IMR-90 (cell line): ENCODE data around the gene SENP7.

Experiments used
- CEBPB ChIP-seq: IDR thresholded peaks from 2 replicates; pipeline ENCODE4 v1.6.1; 2012; ENCODE audit warnings: low read depth, low read length, improper control_type of control experiment
- CHD1 ChIP-seq: IDR thresholded peaks from 2 replicates; pipeline ENCODE4 v1.6.1; 2012; ENCODE audit warnings: low read depth, low read length, improper control_type of control experiment
- CTCF ChIP-seq: conservative IDR thresholded peaks from 2 replicates; pipeline ENCODE4 v1.5.1; 2012; ENCODE audit warnings: mild to moderate bottlenecking, low read depth, low read length, improper control_type of control experiment
- MAFK ChIP-seq: IDR thresholded peaks from 2 replicates; pipeline ENCODE4 v1.6.1; 2012; ENCODE audit warnings: low read depth, low read length, improper control_type of control experiment
- POLR2A ChIP-seq: IDR thresholded peaks from 2 replicates; pipeline ENCODE4 v1.6.1; 2012; ENCODE audit warnings: mild to moderate bottlenecking, low read depth, low read length
- RAD21 ChIP-seq: IDR thresholded peaks from 2 replicates; pipeline ENCODE4 v1.6.1; 2012; ENCODE audit warnings: low read length, improper control_type of control experiment
- SMC3 ChIP-seq: fragments of 150-350 bp; IDR thresholded peaks from 2 replicates; pipeline ENCODE4 v1.6.1; 2016; ENCODE audit warnings: low read depth, mild to moderate bottlenecking, antibody characterized with exemption, low read length, moderate library complexity
- USF2 ChIP-seq: fragments of 150-350 bp; IDR thresholded peaks from 2 replicates; pipeline ENCODE4 v1.6.1; 2017; ENCODE audit warnings: mild to moderate bottlenecking, antibody characterized with exemption, low read length, low read depth

- TF ChIP-seq MAFK (no peak), CTCF (no peak), USF2 (no peak), POLR2A (no peak), CHD1 (no peak), CEBPB (no peak), RAD21 (no peak), SMC3 (no peak)
These were observed 8.2 kb upstream of the SENP7 start for GRCh38 chr3:101521211-101521701.
